NAMALWA (cell line): ENCODE data around the gene MACROD2.
"Not testable (repeated sequence)": the region's sequence is repeated elsewhere in the genome, so short reads cannot be mapped to it uniquely, and the experiment has no call there.

Experiments used
- DNase-seq: peaks from one replicate; pipeline ENCODE4 v3.0.0-alpha.2; 2015; ENCODE audit warnings: low spot score

MACROD2 gene

GRCh38 chr20:15976047-15976736 lies 1980.9 kb downstream of the MACROD2 start:
- no peak for DNase-seq

- DNase-seq: no peak
Observed at GRCh38 chr20:15977026-15977425, 1981.7 kb downstream of the MACROD2 start.

GRCh38 chr20:15977758-15978157 lies 1982.4 kb downstream of the MACROD2 start:
- no peak for DNase-seq

- not testable (repeated sequence) for DNase-seq
Observed at GRCh38 chr20:15985494-15986368, 1990.4 kb downstream of the MACROD2 start.

GRCh38 chr20:15986690-15987089 lies 1991.4 kb downstream of the MACROD2 start:
- DNase-seq: no peak

GRCh38 chr20:15991279-15991678 lies 1996.0 kb downstream of the MACROD2 start:
- DNase-seq: no peak

- DNase-seq: no peak
Observed at GRCh38 chr20:15992564-15992963, 1997.2 kb downstream of the MACROD2 start.

- no peak for DNase-seq
Observed at GRCh38 chr20:16000112-16000511, 2004.8 kb downstream of the MACROD2 start.

- no peak for DNase-seq
Observed at GRCh38 chr20:16001286-16001685, 2006.0 kb downstream of the MACROD2 start.

GRCh38 chr20:16003310-16003709 lies 2008.0 kb downstream of the MACROD2 start:
- no peak for DNase-seq

GRCh38 chr20:16004108-16004854 lies 2009.0 kb downstream of the MACROD2 start:
- no peak for DNase-seq

GRCh38 chr20:16005021-16005914 lies 2010.0 kb downstream of the MACROD2 start:
- DNase-seq: no peak

GRCh38 chr20:16005915-16006493 lies 2010.7 kb downstream of the MACROD2 start:
- DNase-seq: no peak

- no peak for DNase-seq
Observed at GRCh38 chr20:16007164-16007563, 2011.8 kb downstream of the MACROD2 start.

- no peak for DNase-seq
Observed at GRCh38 chr20:16007962-16008361, 2012.6 kb downstream of the MACROD2 start.

GRCh38 chr20:16011056-16011455 lies 2015.7 kb downstream of the MACROD2 start:
- no peak for DNase-seq

GRCh38 chr20:16011519-16011918 lies 2016.2 kb downstream of the MACROD2 start:
- no peak for DNase-seq

GRCh38 chr20:16012934-16013333 lies 2017.6 kb downstream of the MACROD2 start:
- DNase-seq: not testable (repeated sequence)

- no peak for DNase-seq
Observed at GRCh38 chr20:16013631-16014030, 2018.3 kb downstream of the MACROD2 start.

- DNase-seq: no peak
Observed at GRCh38 chr20:16014436-16014835, 2019.1 kb downstream of the MACROD2 start.

GRCh38 chr20:16017656-16018055 lies 2022.3 kb downstream of the MACROD2 start:
- no peak for DNase-seq
